ENCODE measurements around the gene FOXE3.
A peak's percentile ranks its signal among the peaks of the same experiment; 100 is the strongest.

FOXE3 gene

DNA sequence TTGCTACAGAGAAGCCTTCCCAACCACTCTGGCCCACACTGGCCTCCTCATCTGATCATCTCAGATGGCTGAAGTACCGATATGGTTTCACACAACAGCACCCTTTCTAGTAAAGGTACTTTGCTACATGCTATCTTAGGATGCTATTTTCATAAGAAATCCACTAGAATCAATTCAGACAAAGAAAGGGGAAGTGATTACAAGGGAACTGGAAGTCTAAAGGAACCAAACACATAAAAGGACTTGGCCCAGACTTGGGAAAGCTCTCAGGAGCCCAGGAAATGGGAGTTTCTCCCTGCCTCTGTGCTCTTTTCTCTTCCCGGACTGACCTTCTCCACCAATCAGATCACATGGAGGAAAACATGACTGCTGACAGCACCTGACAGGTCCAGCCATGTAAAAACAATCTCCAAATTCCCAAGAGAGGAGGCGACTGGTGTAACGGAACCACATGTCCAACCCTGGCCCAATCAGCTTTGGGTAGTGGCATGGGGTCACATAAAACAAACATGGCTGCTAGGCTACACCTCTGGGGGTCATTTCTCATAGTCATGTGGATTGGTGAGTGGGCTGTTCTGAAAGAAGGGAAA lies 12.7 kb upstream of the FOXE3 start:
- DNase-seq (ENCODE audit: low read depth in 3 of 3, low spot score in 1 of 3), result no peak

- DNase-seq (ENCODE audit: low read depth in 3 of 3, low spot score in 1 of 3), result no peak
These were observed 10.4 kb upstream of the FOXE3 start for GRCh38 chr1:47405697-47406096.

DNA sequence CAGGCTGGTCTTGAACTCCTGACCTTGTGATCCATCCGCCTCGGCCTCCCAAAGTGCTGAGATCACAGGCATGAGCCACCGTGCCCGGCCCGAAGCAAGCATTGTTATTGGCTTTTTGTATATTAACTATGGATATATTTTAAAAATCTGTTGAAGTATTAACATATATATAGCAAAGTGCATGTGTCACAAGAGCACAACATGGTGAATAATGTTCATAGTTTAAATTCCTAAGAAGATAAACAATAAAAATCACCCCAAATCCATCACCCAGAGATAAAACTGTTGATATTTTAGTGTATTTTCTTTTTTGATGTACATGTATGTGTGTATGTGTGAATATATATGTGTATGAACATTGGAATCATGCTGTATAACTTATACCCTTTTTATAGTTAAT lies 9.1 kb upstream of the FOXE3 start:
- no peak for DNase-seq (ENCODE audit: low read depth in 3 of 3, low spot score in 1 of 3)

- DNase-seq (ENCODE audit: low read depth in 3 of 3, low spot score in 1 of 3), result no peak
These were observed 8.6 kb upstream of the FOXE3 start for GRCh38 chr1:47407481-47407880.

GRCh38 chr1:47409311-47410067 lies 6.6 kb upstream of the FOXE3 start:
- DNase-seq (ENCODE audit: low read depth in 3 of 3, low spot score in 1 of 3), result no peak

DNA sequence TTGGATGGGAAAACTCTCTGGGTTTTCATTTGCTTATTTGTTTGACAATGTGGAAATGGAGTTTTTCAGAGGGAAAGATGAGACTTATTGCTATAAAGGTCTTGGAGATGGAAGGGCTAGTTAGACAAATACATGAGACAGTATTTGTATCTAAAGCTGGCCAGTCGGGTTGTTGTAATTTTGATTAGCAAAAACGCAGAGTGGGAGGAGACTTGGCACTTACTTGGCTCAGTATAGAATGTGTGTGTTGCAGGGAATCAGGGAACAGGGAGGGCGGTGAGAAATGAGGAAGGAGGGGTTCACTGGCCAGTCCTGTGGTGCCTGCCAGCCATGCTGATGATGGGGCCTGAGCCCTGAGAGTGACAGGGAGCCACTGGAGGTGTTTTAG lies 6.0 kb upstream of the FOXE3 start:
- no peak for DNase-seq (ENCODE audit: low read depth in 3 of 3, low spot score in 1 of 3)

DNA sequence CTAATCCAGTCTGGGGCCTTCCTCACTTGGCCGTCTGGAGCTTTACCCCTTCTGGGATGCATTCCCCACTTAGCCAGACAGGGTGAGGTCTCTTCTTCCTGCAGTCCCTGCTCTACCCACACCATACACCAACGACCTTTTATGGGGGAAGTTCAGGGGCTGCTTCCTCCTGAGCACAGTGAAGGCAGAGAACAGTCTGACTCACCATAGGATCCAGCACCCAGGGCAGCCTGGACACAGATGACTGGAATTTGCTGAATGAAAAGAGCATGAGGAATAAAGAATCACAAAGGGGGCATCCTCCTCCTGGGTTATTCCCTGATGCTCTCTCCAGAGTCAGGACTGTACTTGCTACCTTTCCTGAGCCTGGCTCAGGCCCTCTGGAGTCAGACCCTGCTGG lies 4.6 kb upstream of the FOXE3 start:
- DNase-seq (ENCODE audit: low read depth in 3 of 3, low spot score in 1 of 3), result no peak

- no peak for DNase-seq (ENCODE audit: low read depth in 3 of 3, low spot score in 1 of 3)
These were observed 3.6 kb upstream of the FOXE3 start for GRCh38 chr1:47412437-47412836.

- DNase-seq (ENCODE audit: low read depth in 3 of 3, low spot score in 1 of 3), result no peak
These were observed 459 bp downstream of the FOXE3 start for GRCh38 chr1:47416319-47417169.

DNA sequence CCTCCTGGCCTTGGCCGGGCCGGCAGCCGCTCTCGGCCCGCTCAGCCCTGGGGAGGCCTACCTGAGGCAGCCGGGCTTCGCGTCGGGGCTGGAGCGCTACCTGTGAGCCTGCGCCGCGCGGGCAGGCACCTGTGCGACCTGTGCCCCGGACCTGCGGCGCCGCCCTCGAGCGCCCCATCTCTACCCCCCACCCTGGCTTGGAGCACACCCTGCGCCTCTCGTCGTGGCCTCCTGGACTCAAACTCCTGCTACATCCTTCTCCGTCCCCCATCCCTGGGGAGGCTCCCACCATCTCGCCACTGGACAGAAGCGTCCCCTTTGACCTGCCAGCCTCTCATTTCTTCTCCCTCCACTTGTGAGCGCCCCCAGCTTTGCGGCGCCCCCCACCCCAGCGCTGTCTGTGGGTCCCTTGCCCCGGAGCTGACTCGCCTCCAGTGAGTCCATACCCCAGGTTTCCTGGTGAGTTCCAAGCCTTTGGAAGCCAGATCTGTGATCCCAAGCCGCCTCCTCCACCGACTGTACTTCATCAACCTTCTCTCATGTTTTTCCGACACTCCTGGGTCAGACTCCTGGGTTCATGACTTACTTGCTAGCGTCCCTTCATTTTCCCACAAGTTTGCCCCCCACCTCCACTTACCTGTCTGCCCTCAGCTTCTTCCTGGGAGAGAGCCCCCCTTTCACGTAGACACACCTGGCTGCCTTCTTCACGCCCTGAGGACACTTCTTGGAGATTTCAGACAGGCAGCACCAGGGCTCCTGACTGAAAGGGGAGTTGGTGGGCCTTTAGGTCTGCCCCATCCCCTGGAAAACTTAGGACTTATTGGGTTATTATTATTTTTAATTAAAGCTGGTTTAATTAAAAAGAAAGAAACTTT lies 1.3 kb downstream of the FOXE3 start:
- DNase-seq (ENCODE audit: low read depth in 3 of 3, low spot score in 1 of 3), result no peak

DNA sequence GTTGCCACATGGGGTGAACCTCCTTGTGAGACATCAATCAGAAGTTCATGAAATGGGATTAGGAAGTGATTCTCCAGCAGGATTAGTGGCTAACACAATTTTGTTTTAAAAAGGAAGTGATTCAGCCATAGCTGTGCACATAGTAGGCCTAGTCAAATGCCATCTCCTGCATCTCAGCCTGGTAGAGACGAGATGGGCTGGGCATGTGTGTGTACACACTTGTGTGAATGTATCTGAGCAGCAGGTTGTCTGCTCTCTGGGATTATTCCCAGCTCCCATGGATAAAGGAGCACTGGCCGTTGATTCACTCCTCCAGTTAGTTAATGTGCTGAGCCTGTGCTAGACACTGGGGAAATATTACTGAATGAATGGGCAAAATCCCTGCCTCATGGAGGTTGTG lies 2.0 kb downstream of the FOXE3 start:
- no peak for DNase-seq (ENCODE audit: low read depth in 3 of 3, low spot score in 1 of 3)

DNA sequence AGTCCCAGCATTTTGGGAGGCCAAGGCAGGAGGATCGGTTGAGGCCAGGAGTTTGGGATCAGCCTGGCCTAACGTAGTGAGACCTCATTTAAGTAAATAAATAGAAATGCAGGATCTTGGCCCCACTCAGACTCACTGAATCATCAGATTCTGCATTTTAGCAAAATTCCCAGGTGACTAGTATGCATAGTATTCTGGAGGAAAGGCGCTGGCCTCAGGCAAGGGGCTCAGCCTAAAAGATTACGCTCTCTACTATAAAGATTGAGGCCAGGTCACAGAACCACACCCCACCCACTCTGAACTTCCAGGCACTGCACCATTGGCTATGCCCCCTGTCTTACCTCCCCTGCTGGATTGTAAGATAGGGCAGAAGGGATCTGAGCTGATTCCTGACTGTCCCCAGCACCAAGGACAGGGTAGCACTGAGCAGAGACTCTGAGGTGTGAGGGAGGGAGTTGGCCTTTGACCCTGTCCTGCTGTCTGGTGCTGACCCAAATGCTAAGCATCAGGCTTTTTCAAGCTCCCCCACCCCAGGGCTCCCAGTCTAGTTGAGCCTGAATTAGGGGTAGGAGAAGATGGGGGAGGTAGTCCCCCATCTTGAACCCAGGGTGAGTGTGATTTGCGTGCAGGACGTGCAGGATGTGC lies 2.7 kb downstream of the FOXE3 start:
- no peak for DNase-seq (ENCODE audit: low read depth in 3 of 3, low spot score in 1 of 3)

DNA sequence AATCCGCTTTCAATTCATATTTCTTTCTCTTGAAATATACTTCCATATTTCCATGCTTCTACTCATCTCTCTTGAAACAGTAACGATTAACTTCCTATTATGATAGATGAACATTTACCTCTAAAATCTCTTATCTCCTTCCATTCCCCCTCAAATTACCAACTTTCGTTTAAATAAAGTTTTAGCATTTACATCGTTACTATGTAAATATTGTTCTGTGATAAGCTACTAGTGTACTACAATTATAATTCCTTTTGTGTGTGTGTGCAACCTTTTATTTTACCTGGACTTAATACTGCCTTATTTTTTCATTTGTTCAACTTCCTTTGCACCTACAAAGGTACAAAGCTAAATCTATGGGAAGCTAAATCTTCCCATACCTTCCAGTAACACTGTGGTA lies 4.5 kb downstream of the FOXE3 start:
- no peak for DNase-seq (ENCODE audit: low read depth in 3 of 3, low spot score in 1 of 3)

GRCh38 chr1:47423872-47424271 lies 7.8 kb downstream of the FOXE3 start:
- no peak for DNase-seq (ENCODE audit: low read depth in 3 of 3, low spot score in 1 of 3)

- DNase-seq (ENCODE audit: low read depth in 3 of 3, low spot score in 1 of 3), result no peak
These were observed 8.4 kb downstream of the FOXE3 start for GRCh38 chr1:47424336-47424982.

DNA sequence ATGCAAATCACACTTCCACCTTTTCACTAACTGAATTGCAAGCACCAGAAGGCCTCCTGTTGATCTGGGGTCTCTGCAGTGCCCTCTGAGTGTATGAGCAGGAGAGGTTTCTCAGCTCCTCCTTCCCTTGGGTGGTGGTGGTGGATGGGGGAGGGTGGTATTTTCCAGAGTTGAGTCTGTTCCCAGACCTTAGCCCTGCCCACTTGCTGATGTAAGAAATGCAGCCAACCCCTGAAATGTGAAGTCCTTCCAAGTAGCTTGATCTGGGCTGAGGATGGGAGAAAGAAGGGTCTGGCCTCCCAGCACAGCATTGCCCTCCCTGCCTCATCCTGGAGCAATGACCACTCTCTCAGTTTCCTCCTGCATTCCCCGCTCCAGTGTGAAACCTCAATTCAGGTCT lies 15.4 kb downstream of the FOXE3 start:
- no peak for DNase-seq (ENCODE audit: low read depth in 3 of 3, low spot score in 1 of 3)

GRCh38 chr1:47432071-47433036 lies 16.3 kb downstream of the FOXE3 start:
- peak in 1 of 3 donors; percentile 36 for DNase-seq (ENCODE audit: low read depth in 3 of 3, low spot score in 1 of 3)

DNA sequence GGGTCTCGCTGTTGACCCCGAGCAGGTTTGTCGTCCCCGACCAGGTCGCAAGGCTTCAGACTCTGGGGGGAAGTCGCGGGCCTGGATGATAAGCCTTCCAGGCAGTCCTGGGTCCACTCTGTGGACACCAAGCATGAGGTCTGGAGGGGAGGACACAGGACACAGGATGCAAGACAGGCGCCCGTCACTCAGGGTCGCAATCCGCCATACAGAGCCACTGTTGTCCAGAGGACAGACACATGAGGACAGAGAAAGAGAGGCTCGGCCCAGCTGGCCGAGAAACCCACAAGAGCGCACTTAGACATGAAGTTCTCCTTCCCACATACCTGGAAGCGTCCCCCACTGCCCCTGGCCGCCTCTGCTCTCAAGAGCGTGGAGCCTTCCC lies 16.9 kb downstream of the FOXE3 start:
- no peak for DNase-seq (ENCODE audit: low read depth in 3 of 3, low spot score in 1 of 3)

- DNase-seq (ENCODE audit: low read depth in 3 of 3, low spot score in 1 of 3), result no peak
These were observed 17.5 kb downstream of the FOXE3 start for GRCh38 chr1:47433477-47434050.

Data from stimulated activated CD4-positive, alpha-beta T cell treated with anti-CD3 and anti-CD28 coated beads, TNF-alpha, amount 100 ng/mL, for 1 hour (primary cell).